ENCODE results near the gene RNF167. TPM values are rescaled to one million over a fixed set of nuclear protein-coding genes. Genes with fewer than 3 reads are reported as not detected.

The RNF167 gene
- total and polyA plus RNA-seq, 2 of the 13 experiments (the other 11 are each of a cell fraction or from before 2014, with no cell fraction given) = 44.1 to 45.4 TPM

GRCh38 chr17:4948931-4949320 lies 8.9 kb downstream of the RNF167 start:
- Histone ChIP-seq H3K79me2 (ENCODE audit: insufficient read depth, low read length) (peaks cover 49% of the 10 kb centered on the region), H3K36me3 (replicated peaks in 1 of 2; ENCODE audit: control insufficient read depth in 1 of 2, insufficient read depth in 2 of 2, low read length in 2 of 2) (peaks cover 10 to 28% of the 10 kb centered on the region in 2 experiments), H3K4me2 (ENCODE audit: low read depth, low read length) (peak overlapping the region; percentile 84), H3K27ac (ENCODE audit: extremely low read length, insufficient read depth, low read length) (peak overlapping the region; percentile 99), H3K9ac (ENCODE audit: insufficient read depth, low read depth, low read length) (peak overlapping the region; percentile 84), H4K20me1 (ENCODE audit: insufficient read depth, low read length) (peaks cover 33% of the 10 kb centered on the region), H3K27me3 (ENCODE audit: control insufficient read depth in 1 of 2, insufficient read depth in 2 of 2, low read length in 2 of 2) (no peaks in the 10 kb centered on the region; a peak in 1 of 5 replicates), H3K4me1 (ENCODE audit: insufficient read depth, low read length) (peaks cover 59% of the 10 kb centered on the region), H3K4me3 (replicated peaks in 1 of 3; ENCODE audit: insufficient read depth in 1 of 3, low read depth in 2 of 3, low read length in 3 of 3) (peak overlapping the region; percentile 70 to 100 (median 93)), H2AFZ (ENCODE audit: low read length) (no peak overlapping the region), H3K9me3 (ENCODE audit: low read length) (no peaks in the 10 kb centered on the region)
- WGBS (ENCODE audit: low lambda C conversion rate) = 1% methylated on average over 22 of the region's 40 CpGs
- in situ Hi-C loops (cut with HindIII; ENCODE audit: extremely low pct_ligation_motif_present, low pct_unique_long_range_greater_than_20kb) = no loop called here
- ChIA-PET POLR2A (interaction anchor here (0.6 to 10.0 kb wide), 7 partner anchors 9 to 153 kb away, joined by 3 to 273 read pairs (median 9); partner anchors contain the start of genes INCA1, KIF1C, PSMB6 and RNF167), CTCF (ENCODE audit: low intra/inter-chr PET ratio, low total read pairs) (no interaction called here)
- no TSS peak for BruUV-seq (replicated peaks)
- DNase-seq (ENCODE audit: low spot score) (peak; percentile 82), ATAC-seq (peak; percentile 62), FAIRE-seq (no peak)
- intact Hi-C loops (cut with micrococcal nuclease; ENCODE audit: unreplicated experiment) = no loop called here
- TF ChIP-seq MAX (IDR thresholded peaks at IDR 0.05) (peak; percentile 57; the same call in 1 of the 2 replicates), SSRP1 (CRISPR knock-in tag; IDR thresholded peaks at IDR 0.05) (0 out of 2 replicates have a peak, but pooled peaks have one; percentile 32), ETV5 (CRISPR knock-in tag; IDR thresholded peaks at IDR 0.05; ENCODE audit: borderline replicate concordance) (peak; percentile 12; the same call in 1 of the 2 replicates), MXI1 (IDR thresholded peaks at IDR 0.05; ENCODE audit: borderline replicate concordance, low read depth, low read length) (peak; percentile 49; the same call in 1 of the 3 replicates), TCF7 (IDR thresholded peaks at IDR 0.05; ENCODE audit: low read depth) (0 out of 2 replicates have a peak, but pooled peaks have one; percentile 9), U2AF1 (optimal IDR thresholded peaks at IDR 0.05; ENCODE audit: low read depth, low read length) (no peak), TFDP2 (CRISPR knock-in tag; IDR thresholded peaks at IDR 0.05) (0 out of 2 replicates have a peak, but pooled peaks have one; percentile 48), POLR2A (IDR thresholded peaks at IDR 0.05; ENCODE audit: insufficient read depth in 1 of 2, low read depth in 2 of 2, low read length in 2 of 2) (peak; percentile 50 to 64; a peak in 3 of 4 replicates), TGIF2 (CRISPR knock-in tag; IDR thresholded peaks at IDR 0.05) (peak; percentile 33; the same call in 1 of the 2 replicates), TFDP1 (CRISPR knock-in tag; IDR thresholded peaks at IDR 0.05; ENCODE audit: borderline replicate concordance) (peak; percentile 37; the same call in 1 of the 2 replicates), ZFYVE20 (CRISPR knock-in tag; IDR thresholded peaks at IDR 0.05; ENCODE audit: borderline replicate concordance, low read depth) (no peak), GABPA (IDR thresholded peaks at IDR 0.05; ENCODE audit: low read depth, low read length) (peak; percentile 41), GABPA (CRISPR knock-in tag; IDR thresholded peaks at IDR 0.05; ENCODE audit: low read depth) (peak; percentile 52; the same call in 1 of the 2 replicates), SP4 (CRISPR knock-in tag; IDR thresholded peaks at IDR 0.05) (no peak), MTERF4 (CRISPR knock-in tag; IDR thresholded peaks at IDR 0.05) (peak; percentile 5; the same call in 1 of the 2 replicates), SIN3A (IDR thresholded peaks at IDR 0.05; ENCODE audit: borderline replicate concordance, low read depth, low read length) (no peak; the same call in 1 of the 2 replicates), BHLHE40 (IDR thresholded peaks at IDR 0.05; ENCODE audit: low read length) (0 out of 2 replicates have a peak, but pooled peaks have one; percentile 16), MED13 (CRISPR knock-in tag; IDR thresholded peaks at IDR 0.05) (0 out of 2 replicates have a peak, but pooled peaks have one; percentile 4), ZBTB25 (CRISPR knock-in tag; IDR thresholded peaks at IDR 0.05) (peak; percentile 8; the same call in 1 of the 2 replicates), ZBTB14 (CRISPR knock-in tag; IDR thresholded peaks at IDR 0.05) (peak; percentile 93)

Data from HepG2 (cell line).